H1 (cell line): Measurements from ENCODE around the gene SH3PXD2B. TPM values are rescaled to one million over a fixed set of nuclear protein-coding genes. Genes with fewer than 3 reads are reported as not detected.

Experiments used
- CTCF ChIA-PET: fragments of 300-600 bp; sonication (Branson Sonifier 250); formaldehyde crosslinking; loops from one replicate; lab custom pipeline; 2021; ENCODE audit not compliant: partially characterized antibody; lab: Charles Lee
- POLR2A ChIA-PET: fragments of 300-600 bp; sonication (Branson Sonifier 250); formaldehyde crosslinking; loops from one replicate; lab custom pipeline; 2021; ENCODE audit warnings: inconsistent platforms; ENCODE audit not compliant: partially characterized antibody; lab: Charles Lee
- DNase-seq, 2 experiments: peaks; one replicate each; pipeline versions ENCODE4 v3.0.0 to v3.0.0-alpha.2; 2010 to 2022; ENCODE audit warnings: low spot score in 2 of 2, low read depth in 1 of 2, mixed read lengths in 1 of 2
- FAIRE-seq: peaks from 2 replicates; lab custom pipeline; 2011; peaks lifted over from hg19 to GRCh38; lab: Jason Lieb, UNC
- H2AFZ ChIP-seq: 2 replicates; pipeline ENCODE4 v1.8.1; 2012; ENCODE audit warnings: low read length, inconsistent platforms
- H2AK5ac ChIP-seq: 2 replicates; pipeline ENCODE4 v1.6.1; 2013; ENCODE audit warnings: low read depth, low read length
- H2BK120ac ChIP-seq: replicated peaks from 2 replicates; pipeline ENCODE3; 2013; ENCODE audit warnings: low read depth, low read length, inconsistent platforms
- H2BK12ac ChIP-seq: 2 replicates; pipeline ENCODE4 v1.6.1; 2013; ENCODE audit warnings: low read depth, low read length
- H2BK15ac ChIP-seq: 2 replicates; pipeline ENCODE4 v1.6.1; 2013; ENCODE audit warnings: low read length
- H2BK20ac ChIP-seq: 2 replicates; pipeline ENCODE4 v1.6.1; 2013; ENCODE audit warnings: low read length
- H2BK5ac ChIP-seq: 2 replicates; pipeline ENCODE4 v1.6.1; 2013; ENCODE audit warnings: low read depth, low read length
- H3K14ac ChIP-seq: 2 replicates; pipeline ENCODE4 v1.6.1; 2013; ENCODE audit warnings: inconsistent platforms; ENCODE audit not compliant: insufficient read length
- H3K18ac ChIP-seq: 2 replicates; pipeline ENCODE4 v1.6.1; 2013; ENCODE audit warnings: low read length; ENCODE audit errors: extremely low read depth
- H3K23ac ChIP-seq: 2 replicates; pipeline ENCODE4 v1.6.1; 2013; ENCODE audit warnings: inconsistent platforms; ENCODE audit not compliant: insufficient read length
- H3K23me2 ChIP-seq: 2 replicates; pipeline ENCODE4 v1.6.1; 2013; ENCODE audit warnings: low read depth, low read length
- H3K27ac ChIP-seq: 2 replicates; pipeline ENCODE4 v1.6.1; 2011; ENCODE audit warnings: low read depth, low read length, inconsistent platforms
- H3K27me3 ChIP-seq, 4 experiments: replicated peaks in 1 of 4; 1 replicate in 1 of 4; 2 replicates in 3 of 4; pipeline versions ENCODE4 v1.6.1 to v1.8.1; 2011 to 2013; ENCODE audit warnings: low read length in 3 of 4, mild to moderate bottlenecking in 3 of 4, inconsistent platforms in 2 of 4, mixed read lengths in 2 of 4, moderate library complexity in 1 of 4; ENCODE audit not compliant: control insufficient read depth in 3 of 4, insufficient read depth in 3 of 4; ENCODE audit errors: extremely low read depth in 1 of 4
- H3K36me3 ChIP-seq, 4 experiments: 2 replicates each; pipeline versions ENCODE4 v1.6.1 to v1.8.1; 2011 to 2013; ENCODE audit warnings: mild to moderate bottlenecking in 4 of 4, low read length in 3 of 4, moderate library complexity in 2 of 4, control low read depth in 1 of 4, inconsistent platforms in 1 of 4; ENCODE audit not compliant: insufficient read depth in 4 of 4, control insufficient read depth in 2 of 4
- H3K4ac ChIP-seq: replicated peaks from 2 replicates; pipeline ENCODE3; 2013; ENCODE audit warnings: low read length, low read depth, mixed read lengths, inconsistent platforms; ENCODE audit not compliant: insufficient read length
- H3K4me1 ChIP-seq, 4 experiments: replicated peaks in 1 of 4; 1 replicate in 1 of 4; 2 replicates in 3 of 4; pipeline versions ENCODE4 v1.6.1 to v1.8.1; 2011 to 2013; ENCODE audit warnings: low read length in 3 of 4, inconsistent platforms in 2 of 4, mixed read lengths in 1 of 4; ENCODE audit not compliant: insufficient read depth in 4 of 4, control insufficient read depth in 3 of 4
- H3K4me2 ChIP-seq, 2 experiments: 2 replicates each; pipeline versions ENCODE4 v1.6.1 to v1.8.1; 2011 to 2013; ENCODE audit warnings: low read depth in 2 of 2, low read length in 2 of 2, control low read depth in 1 of 2, inconsistent platforms in 1 of 2, mild to moderate bottlenecking in 1 of 2; ENCODE audit not compliant: insufficient read depth in 1 of 2
- H3K4me3 ChIP-seq, 4 experiments: fragments of 200-600, 300-600 bp in 1 of 4; sonication (generic), shearing (Covaris generic), sonication (Bioruptor Twin) in 1 of 4; 2 replicates each; pipeline versions ENCODE4 v1.5.1 to v1.8.1; 2011 to 2016; ENCODE audit warnings: low read length in 4 of 4, low read depth in 3 of 4, control low read depth in 2 of 4, inconsistent platforms in 2 of 4, mild to moderate bottlenecking in 2 of 4, mixed read lengths in 1 of 4, moderate library complexity in 1 of 4; ENCODE audit not compliant: insufficient read depth in 2 of 4; ENCODE audit errors: extremely low read depth in 1 of 4
- H3K56ac ChIP-seq: replicated peaks from 2 replicates; pipeline ENCODE3; 2013; ENCODE audit warnings: low read depth, mild to moderate bottlenecking, mixed read lengths, low read length, inconsistent platforms; ENCODE audit not compliant: insufficient read length
- H3K79me1 ChIP-seq: 2 replicates; pipeline ENCODE4 v1.6.1; 2013; ENCODE audit warnings: low read depth, low read length, control low read depth
- H3K79me2 ChIP-seq, 2 experiments: 2 replicates each; pipeline versions ENCODE4 v1.6.1 to v1.8.1; 2012 to 2013; ENCODE audit warnings: low read length in 2 of 2, mild to moderate bottlenecking in 2 of 2, inconsistent platforms in 1 of 2; ENCODE audit not compliant: insufficient read depth in 2 of 2, control insufficient read depth in 1 of 2
- H3K9ac ChIP-seq, 4 experiments: replicated peaks in 1 of 4; 1 replicate in 1 of 4; 2 replicates in 3 of 4; pipeline versions ENCODE4 v1.6.1 to v1.8.1; 2011 to 2013; ENCODE audit warnings: low read depth in 3 of 4, low read length in 3 of 4, control low read depth in 2 of 4, mild to moderate bottlenecking in 2 of 4, moderate library complexity in 2 of 4, inconsistent platforms in 1 of 4; ENCODE audit errors: extremely low read depth in 1 of 4
- H3K9me3 ChIP-seq, 2 experiments: 2 replicates each; pipeline versions ENCODE4 v1.6.1 to v1.8.1; 2012 to 2013; ENCODE audit warnings: mild to moderate bottlenecking in 2 of 2, moderate library complexity in 2 of 2, control low read depth in 1 of 2, inconsistent platforms in 1 of 2, low read depth in 1 of 2, low read length in 1 of 2, mixed read lengths in 1 of 2; ENCODE audit not compliant: insufficient read depth in 2 of 2
- H4K20me1 ChIP-seq, 2 experiments: replicated peaks in 1 of 2; 2 replicates each; pipeline versions ENCODE3 to v1.8.1; 2011 to 2013; ENCODE audit warnings: inconsistent platforms in 2 of 2, low read length in 2 of 2, mild to moderate bottlenecking in 1 of 2; ENCODE audit not compliant: insufficient read depth in 2 of 2, control insufficient read depth in 1 of 2
- H4K5ac ChIP-seq: 2 replicates; pipeline ENCODE4 v1.6.1; 2013; ENCODE audit warnings: low read length, low read depth, mixed read lengths, inconsistent platforms; ENCODE audit not compliant: insufficient read length
- H4K8ac ChIP-seq: 2 replicates; pipeline ENCODE4 v1.8.0; 2013; ENCODE audit warnings: mild to moderate bottlenecking, moderate library complexity, low read length, inconsistent platforms; ENCODE audit not compliant: insufficient read depth; ENCODE audit errors: extremely low read depth
- H4K91ac ChIP-seq: replicated peaks from 2 replicates; pipeline ENCODE3; 2013; ENCODE audit warnings: low read length, mixed read lengths, inconsistent platforms; ENCODE audit not compliant: insufficient read length
- BCL11A ChIP-seq, 2 experiments: IDR thresholded peaks; one replicate each; pipeline ENCODE4 v1.6.1; 2011; ENCODE audit warnings: low read depth in 2 of 2, low read length in 2 of 2, mild to moderate bottlenecking in 2 of 2
- JUND ChIP-seq: IDR thresholded peaks from 2 replicates; pipeline ENCODE4 v1.6.1; 2011; ENCODE audit warnings: mild to moderate bottlenecking, improper control_type of control experiment, low read length
- MAFK ChIP-seq: IDR thresholded peaks from 2 replicates; pipeline ENCODE4 v1.6.1; 2012; ENCODE audit warnings: low read depth, mild to moderate bottlenecking, improper control_type of control experiment, low read length
- PHF8 ChIP-seq: fragments of 200-600 bp; sonication (generic); conservative IDR thresholded peaks from 2 replicates; pipeline ENCODE4 v1.7.1; 2012; ENCODE audit warnings: low read depth, mild to moderate bottlenecking, inconsistent platforms, low read length, moderate library complexity
- POLR2A ChIP-seq, 2 experiments: IDR thresholded peaks; 1 replicate in 1 of 2; 2 replicates in 1 of 2; pipeline ENCODE4 v1.6.1; 2011; ENCODE audit warnings: low read depth in 2 of 2, low read length in 2 of 2, mild to moderate bottlenecking in 2 of 2; ENCODE audit errors: control extremely low read depth in 1 of 2
- RBBP5 ChIP-seq: IDR thresholded peaks from 2 replicates; pipeline ENCODE4 v1.7.1; 2012; ENCODE audit warnings: low read depth, mild to moderate bottlenecking, inconsistent platforms, low read length, moderate library complexity, borderline replicate concordance
- RXRA ChIP-seq: IDR thresholded peaks from 2 replicates; pipeline ENCODE4 v1.6.1; 2011; ENCODE audit warnings: low read depth, mild to moderate bottlenecking, low read length, moderate library complexity; ENCODE audit not compliant: insufficient read depth
- TBP ChIP-seq: IDR thresholded peaks from 2 replicates; pipeline ENCODE4 v1.6.1; 2011; ENCODE audit warnings: low read depth, low read length, improper control_type of control experiment
- WGBS, 2 experiments: shearing (Covaris generic) in 1 of 2; methylation state at CpG; one replicate each; pipeline versions ENCODE4 v1.1.6 to v1.1.7; 2013 to 2015; ENCODE audit warnings: low lambda C conversion rate in 2 of 2, mixed read lengths in 2 of 2, inconsistent platforms in 1 of 2, low coverage in 1 of 2, missing lambda C conversion rate in 1 of 2; ENCODE audit not compliant: insufficient replicate concordance in 2 of 2, insufficient coverage in 1 of 2, insufficient read length in 1 of 2; ENCODE audit errors: extremely low coverage in 1 of 2, missing lambda C conversion rate in 1 of 2; 5-methylcytosine and 5-hydroxymethylcytosine counted together
- polyA plus RNA-seq, 7 experiments: library from polyadenylated mRNA; depleted of rRNA in 3 of 7; stranded (reverse) in 5 of 7; unstranded in 2 of 7; fragments of >200 nt in 5 of 7; fragments of 200-250 nt in 2 of 7; gene quantifications; 1 replicate in 5 of 7; 2 replicates in 1 of 7; 4 replicates in 1 of 7; pipeline versions ENCODE4 v1.2.1 to v1.2.3, GENCODE V29; 2011 to 2013; ENCODE audit warnings: missing spikeins in 2 of 7, mixed read lengths in 2 of 7
- total RNA-seq: library from RNA; stranded (reverse); fragmentation: NEBNext Ultra II Directional; extraction: Animal tissue kit (Norgen Biotek cat#: 25700); gene quantifications from 2 replicates; pipeline ENCODE4 v1.2.1, GENCODE V29; 2021
- TF ChIP-seq, protein P1 (sequence below): IDR thresholded peaks from 2 replicates; pipeline ENCODE4 v1.6.1; 2012; ENCODE audit warnings: low read length, inconsistent platforms

The SH3PXD2B gene
- total and polyA plus RNA-seq, 2 of the 8 experiments (the other 6 are each of a cell fraction or from before 2014, with no cell fraction given), result 32.9 to 72.9 TPM

DNA sequence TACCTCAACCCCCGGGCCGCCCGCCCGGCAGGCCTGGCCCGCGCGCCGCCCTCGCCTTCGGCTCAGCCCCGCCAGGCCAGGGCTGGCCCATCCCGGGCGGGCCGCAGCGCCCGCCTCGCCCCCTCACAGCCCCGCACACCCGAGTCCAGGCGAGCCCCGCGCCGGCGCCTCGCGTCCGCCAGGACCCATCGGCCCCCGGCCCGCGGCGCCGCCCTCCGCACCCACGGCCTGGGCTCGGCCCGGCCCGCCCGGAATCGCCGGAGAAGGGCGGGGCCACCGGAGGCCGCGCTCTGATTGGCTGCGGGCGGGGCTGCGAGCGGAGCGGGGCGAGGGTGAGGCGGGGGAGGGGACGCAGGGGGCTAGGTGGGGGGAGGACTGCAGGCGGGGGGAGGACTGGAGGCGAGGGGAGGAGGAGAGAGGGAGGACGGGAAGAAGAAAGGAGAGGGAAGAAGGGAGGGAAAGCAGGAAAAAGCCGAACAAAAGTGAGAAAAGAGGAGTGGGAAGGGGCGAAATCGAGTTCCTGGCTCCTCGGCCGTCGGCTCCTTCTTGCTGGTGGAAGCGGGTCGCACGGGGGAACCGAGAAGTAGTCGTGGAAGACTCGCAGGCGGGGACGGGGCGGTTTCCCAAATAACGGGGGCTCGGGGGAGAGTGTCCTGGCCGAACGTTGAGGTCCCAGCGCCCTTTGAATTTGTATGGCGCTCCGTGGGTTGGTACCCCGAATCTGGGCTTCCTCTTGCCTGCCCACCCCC, 170.3 kb downstream of the SH3PXD2B start:
- Histone ChIP-seq H3K56ac (peak overlapping the region; percentile 63), H3K4me2 (peak overlapping the region; percentile 59 to 87), H3K18ac (peak overlapping the region; percentile 1; the same call in 1 of the 2 replicates), H3K9me3 (no peaks in the 10 kb centered on the region), H3K4me1 (peaks cover 0 to 7% (median 0%) of the 10 kb centered on the region in 4 experiments; a peak in 3 of 7 replicates), H4K8ac (peak overlapping the region; percentile 98), H3K27me3 (no peaks in the 10 kb centered on the region), H2BK15ac (no peak overlapping the region), H2BK120ac (no peak overlapping the region), H2BK20ac (no peak overlapping the region), H4K20me1 (peaks cover 2 to 11% of the 10 kb centered on the region in 2 experiments), H3K9ac (peak overlapping the region; percentile 66 to 94 (median 78)), H2AK5ac (no peak overlapping the region), H4K91ac (peak overlapping the region; percentile 49), H2AFZ (peak overlapping the region; percentile 96; the same call in 1 of the 2 replicates), H2BK5ac (peak overlapping the region; percentile 90; the same call in 1 of the 2 replicates), H3K14ac (no peak overlapping the region), H2BK12ac (0 out of 2 replicates have a peak overlapping the region, but pooled peaks have one; percentile 23), H3K79me1 (0 out of 2 replicates have a peak, but pooled peaks cover 2% of the 10 kb centered on the region), H3K36me3 (no peaks in the 10 kb centered on the region), H3K4ac (no peak overlapping the region), H4K5ac (peak overlapping the region; percentile 65), H3K4me3 (peak overlapping the region; percentile 83 to 95 (median 90)), H3K79me2 (peaks cover 23 to 40% of the 10 kb centered on the region in 2 experiments), H3K23ac (no peak overlapping the region), H3K23me2 (no peaks in the 10 kb centered on the region), H3K27ac (peak overlapping the region; percentile 78; the same call in 1 of the 2 replicates)
- FAIRE-seq (no peak), DNase-seq (peak in 1 of 2 experiments; percentile 77)
- CTCF ChIA-PET, result interaction anchor here (1.5 to 1.8 kb wide), 3 partner anchors 10 to 94 kb away, joined by 4 to 8 read pairs (median 4); no protein-coding TSS in a partner anchor
- 2% methylated on average over 32 of the region's 79 CpGs; no CpG with 5 or more reads in 1 of the 2 experiments for WGBS, 2 experiments
- POLR2A ChIA-PET, result interaction anchor here (0.6 to 2.2 kb wide), 13 partner anchors 9 to 949 kb away, joined by 3 to 10 read pairs (median 4); no protein-coding TSS in a partner anchor
- TF ChIP-seq JUND (no peak), TBP (0 out of 2 replicates have a peak, but pooled peaks have one; percentile 7), RBBP5 (peak; percentile 40; the same call in 1 of the 2 replicates), RXRA (no peak), BCL11A (IDR thresholded peaks at IDR 0.05; ENCODE audit: low read depth in 2 of 2, low read length in 2 of 2) (no peak), PHF8 (peak; percentile 76), POLR2A (IDR thresholded peaks at IDR 0.05; ENCODE audit: control extremely low read depth in 1 of 2, low read depth in 2 of 2, low read length in 2 of 2) (peak; percentile 83 to 90), MAFK (no peak)
- TF ChIP-seq, protein P1, sequence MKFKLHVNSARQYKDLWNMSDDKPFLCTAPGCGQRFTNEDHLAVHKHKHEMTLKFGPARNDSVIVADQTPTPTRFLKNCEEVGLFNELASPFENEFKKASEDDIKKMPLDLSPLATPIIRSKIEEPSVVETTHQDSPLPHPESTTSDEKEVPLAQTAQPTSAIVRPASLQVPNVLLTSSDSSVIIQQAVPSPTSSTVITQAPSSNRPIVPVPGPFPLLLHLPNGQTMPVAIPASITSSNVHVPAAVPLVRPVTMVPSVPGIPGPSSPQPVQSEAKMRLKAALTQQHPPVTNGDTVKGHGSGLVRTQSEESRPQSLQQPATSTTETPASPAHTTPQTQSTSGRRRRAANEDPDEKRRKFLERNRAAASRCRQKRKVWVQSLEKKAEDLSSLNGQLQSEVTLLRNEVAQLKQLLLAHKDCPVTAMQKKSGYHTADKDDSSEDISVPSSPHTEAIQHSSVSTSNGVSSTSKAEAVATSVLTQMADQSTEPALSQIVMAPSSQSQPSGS, result no peak
